ENCODE measurements around the gene DENND1C.

Gene DENND1C

DNA sequence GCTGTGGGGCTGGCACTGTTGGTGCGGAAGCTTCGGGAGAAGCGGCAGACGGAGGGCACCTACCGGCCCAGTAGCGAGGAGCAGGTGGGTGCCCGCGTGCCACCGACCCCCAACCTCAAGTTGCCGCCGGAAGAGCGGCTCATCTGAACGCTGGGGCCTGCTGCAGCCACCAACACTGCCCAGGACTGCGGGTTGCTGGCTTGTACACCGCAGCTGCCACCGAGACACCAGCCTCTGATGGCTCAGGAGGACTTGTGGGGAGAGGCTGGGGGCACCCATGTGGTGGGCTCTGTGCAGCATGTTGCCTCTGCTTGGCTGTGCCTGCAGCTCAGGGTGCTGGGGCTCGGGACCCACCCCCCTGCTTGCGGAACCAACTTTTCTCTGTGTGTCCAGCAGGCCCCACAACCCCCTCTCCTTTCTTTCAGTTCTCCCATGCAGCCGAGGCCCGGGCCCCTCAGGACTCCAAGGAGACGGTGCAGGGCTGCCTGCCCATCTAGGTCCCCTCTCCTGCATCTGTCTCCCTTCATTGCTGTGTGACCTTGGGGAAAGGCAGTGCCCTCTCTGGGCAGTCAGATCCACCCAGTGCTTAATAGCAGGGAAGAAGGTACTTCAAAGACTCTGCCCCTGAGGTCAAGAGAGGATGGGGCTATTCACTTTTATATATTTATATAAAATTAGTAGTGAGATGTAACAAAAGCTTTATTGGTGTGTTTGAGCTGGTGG is 14.9 kb downstream of the DENND1C start:
- H3K4me1 ChIP-seq (ENCODE audit: control extremely low read depth in 1 of 4, control insufficient read depth in 4 of 4, insufficient read depth in 4 of 4, low read length in 3 of 4) = peaks cover 0 to 8% (median 6%) of the 10 kb centered on the region in 4 experiments
- 95% methylated on average over 19 of the region's 21 CpGs for WGBS (ENCODE audit: insufficient coverage)
- CTCF ChIA-PET = no interaction called here
- no peak for DNase-seq
- H3K4me3 ChIP-seq (ENCODE audit: control insufficient read depth in 1 of 7, extremely low read depth in 1 of 7, insufficient read depth in 4 of 7, low read depth in 2 of 7, low read length in 6 of 7) = no peak overlapping the region
- H3K9me3 ChIP-seq (ENCODE audit: control extremely low read depth in 1 of 5, control insufficient read depth in 4 of 5, insufficient read depth in 2 of 5, low read depth in 1 of 5, low read length in 4 of 5) = no peaks in the 10 kb centered on the region
- POLR2A ChIA-PET = no interaction called here
- H3K27me3 ChIP-seq (replicated peaks in 2 of 5; ENCODE audit: control insufficient read depth in 4 of 5, insufficient read depth in 5 of 5, low read length in 4 of 5) = peaks cover 0 to 24% (median 8%) of the 10 kb centered on the region in 5 experiments
- H3K36me3 ChIP-seq (ENCODE audit: control insufficient read depth in 4 of 4, insufficient read depth in 4 of 4, low read length in 3 of 4) = peaks cover 2 to 6% (median 4%) of the 10 kb centered on the region in 4 experiments
- H3K27ac ChIP-seq (ENCODE audit: insufficient read depth in 1 of 2, low read depth in 1 of 2, low read length in 2 of 2, poor library complexity in 1 of 2, severe bottlenecking in 2 of 2) = no peak overlapping the region

DNA sequence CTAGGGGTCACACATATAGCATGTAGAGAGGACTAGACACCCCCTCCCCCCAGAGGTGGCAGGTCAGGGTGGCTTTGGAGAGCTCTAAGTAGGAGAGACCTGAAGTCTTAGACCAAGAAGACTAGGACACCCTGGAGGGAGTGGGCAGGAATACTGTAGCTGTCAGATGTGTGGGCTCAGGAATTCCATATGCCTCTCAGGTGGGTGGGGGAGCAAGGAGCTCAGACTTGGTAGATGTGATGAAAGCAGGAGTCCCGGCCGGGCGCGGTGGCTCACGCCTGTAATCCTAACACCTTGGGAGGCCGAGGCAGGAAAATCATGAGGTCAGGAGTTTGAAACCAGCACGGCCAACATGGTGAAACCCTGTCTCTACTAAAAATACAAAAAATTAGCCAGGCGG is 15.9 kb downstream of the DENND1C start:
- WGBS (ENCODE audit: insufficient coverage) = 91% methylated on average over 7 of the region's 8 CpGs
- Histone ChIP-seq H3K4me3 (ENCODE audit: control insufficient read depth in 1 of 7, extremely low read depth in 1 of 7, insufficient read depth in 4 of 7, low read depth in 2 of 7, low read length in 6 of 7) (no peak overlapping the region), H3K9me3 (ENCODE audit: control extremely low read depth in 1 of 5, control insufficient read depth in 4 of 5, insufficient read depth in 2 of 5, low read depth in 1 of 5, low read length in 4 of 5) (no peaks in the 10 kb centered on the region), H3K36me3 (ENCODE audit: control insufficient read depth in 4 of 4, insufficient read depth in 4 of 4, low read length in 3 of 4) (peaks cover 2 to 3% (median 3%) of the 10 kb centered on the region in 4 experiments), H3K27ac (ENCODE audit: insufficient read depth in 1 of 2, low read depth in 1 of 2, low read length in 2 of 2, poor library complexity in 1 of 2, severe bottlenecking in 2 of 2) (no peak overlapping the region), H3K4me1 (ENCODE audit: control extremely low read depth in 1 of 4, control insufficient read depth in 4 of 4, insufficient read depth in 4 of 4, low read length in 3 of 4) (peaks cover 0 to 10% (median 8%) of the 10 kb centered on the region in 4 experiments), H3K27me3 (replicated peaks in 2 of 5; ENCODE audit: control insufficient read depth in 4 of 5, insufficient read depth in 5 of 5, low read length in 4 of 5) (peaks cover 0 to 24% (median 8%) of the 10 kb centered on the region in 5 experiments)
- ChIA-PET POLR2A (no interaction called here), CTCF (interaction anchor here (0.8 to 1.5 kb wide), 2 partner anchors 16 to 17 kb away, joined by 4 to 5 read pairs; partner anchors contain the start of gene DENND1C)
- no peak for DNase-seq

DNA sequence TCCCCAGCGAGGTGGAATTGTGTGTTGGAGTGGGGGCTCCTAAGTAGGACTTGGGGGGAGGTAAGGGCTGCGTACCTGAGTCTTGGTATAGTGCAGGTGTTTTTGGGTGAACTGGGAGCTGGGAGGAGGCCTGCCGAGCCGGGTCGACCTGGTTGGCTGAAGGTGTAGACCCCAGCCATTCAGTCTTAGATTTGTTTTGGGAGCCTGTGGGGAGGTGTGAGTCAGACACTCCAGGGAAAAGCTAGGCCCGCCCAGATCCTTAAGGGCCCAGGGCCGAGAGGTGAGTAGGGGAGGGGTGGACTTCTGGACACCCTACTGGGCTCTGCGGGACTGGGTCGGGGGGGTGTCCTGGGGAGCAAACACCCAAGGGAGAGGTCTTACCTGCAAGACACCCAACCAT is 16.6 kb downstream of the DENND1C start:
- CTCF ChIA-PET = interaction anchor here (1.5 kb wide), 1 partner anchor 16 kb away, joined by 5 read pairs; the partner anchor contains the start of gene DENND1C
- Histone ChIP-seq H3K4me3 (ENCODE audit: control insufficient read depth in 1 of 7, extremely low read depth in 1 of 7, insufficient read depth in 4 of 7, low read depth in 2 of 7, low read length in 6 of 7) (no peak overlapping the region), H3K27ac (ENCODE audit: insufficient read depth in 1 of 2, low read depth in 1 of 2, low read length in 2 of 2, poor library complexity in 1 of 2, severe bottlenecking in 2 of 2) (no peak overlapping the region), H3K4me1 (ENCODE audit: control extremely low read depth in 1 of 4, control insufficient read depth in 4 of 4, insufficient read depth in 4 of 4, low read length in 3 of 4) (peaks cover 0 to 14% (median 12%) of the 10 kb centered on the region in 4 experiments), H3K9me3 (ENCODE audit: control extremely low read depth in 1 of 5, control insufficient read depth in 4 of 5, insufficient read depth in 2 of 5, low read depth in 1 of 5, low read length in 4 of 5) (no peaks in the 10 kb centered on the region), H3K36me3 (ENCODE audit: control insufficient read depth in 4 of 4, insufficient read depth in 4 of 4, low read length in 3 of 4) (peaks cover under 1 to 3% (median 2%) of the 10 kb centered on the region in 4 experiments), H3K27me3 (replicated peaks in 2 of 5; ENCODE audit: control insufficient read depth in 4 of 5, insufficient read depth in 5 of 5, low read length in 4 of 5) (peaks cover 0 to 24% (median 8%) of the 10 kb centered on the region in 5 experiments)
- 100% methylated on average over 2 of the region's 9 CpGs for WGBS (ENCODE audit: insufficient coverage)
- no peak for DNase-seq
- POLR2A ChIA-PET = no interaction called here

DNA sequence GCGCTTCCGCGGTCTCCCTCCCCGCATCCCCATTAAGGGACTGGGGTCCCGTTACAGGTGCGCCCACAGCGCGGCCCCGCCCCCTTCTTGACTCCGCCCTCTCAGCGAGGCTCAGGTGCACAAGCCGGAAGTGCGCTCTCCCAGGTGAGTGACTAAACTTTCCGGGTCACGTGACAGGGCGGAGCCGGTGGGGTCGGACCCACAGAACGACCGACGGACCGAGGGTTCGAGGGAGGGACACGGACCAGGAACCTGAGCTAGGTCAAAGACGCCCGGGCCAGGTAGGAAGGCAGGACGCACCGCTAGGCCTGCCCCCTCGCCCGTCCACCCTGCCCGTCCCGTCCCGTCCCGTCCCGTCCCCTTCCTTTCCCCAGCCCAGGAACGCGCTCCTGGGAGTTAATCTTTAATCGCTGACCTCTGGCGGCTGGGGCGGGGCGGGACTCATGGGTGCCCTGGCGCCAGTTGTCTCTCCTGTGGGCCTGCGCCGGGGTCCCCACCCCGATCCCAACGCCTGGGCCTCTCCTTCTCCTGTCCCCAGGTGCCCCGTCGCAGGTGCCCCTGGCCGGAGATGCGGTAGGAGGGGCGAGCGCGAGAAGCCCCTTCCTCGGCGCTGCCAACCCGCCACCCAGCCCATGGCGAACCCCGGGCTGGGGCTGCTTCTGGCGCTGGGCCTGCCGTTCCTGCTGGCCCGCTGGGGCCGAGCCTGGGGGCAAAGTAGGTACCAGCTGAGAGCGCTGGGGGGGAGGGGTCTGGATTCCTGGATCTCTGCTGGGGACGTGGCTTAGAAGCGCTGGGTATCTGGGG is 17.3 kb downstream of the DENND1C start, which contains the start of gene CRB3:
CRB3 (plus strand) TSS at position 202 of the 804 bp plus-strand sequence; CDS start at position 633, 431 bp downstream.
- Histone ChIP-seq H3K4me3 (ENCODE audit: control insufficient read depth in 1 of 7, extremely low read depth in 1 of 7, insufficient read depth in 4 of 7, low read depth in 2 of 7, low read length in 6 of 7) (peak within 1 kb of the TSS in 4 of 7 experiments; percentile 10 to 54 (median 34)), H3K27ac (ENCODE audit: insufficient read depth in 1 of 2, low read depth in 1 of 2, low read length in 2 of 2, poor library complexity in 1 of 2, severe bottlenecking in 2 of 2) (no peak within 1 kb of the TSS), H3K27me3 (replicated peaks in 2 of 5; ENCODE audit: control insufficient read depth in 4 of 5, insufficient read depth in 5 of 5, low read length in 4 of 5) (peaks cover 0 to 24% (median 8%) of the 10 kb centered on the region in 5 experiments), H3K36me3 (ENCODE audit: control insufficient read depth in 4 of 4, insufficient read depth in 4 of 4, low read length in 3 of 4) (peaks cover 0 to 3% (median 2%) of the 10 kb centered on the region in 4 experiments), H3K9me3 (ENCODE audit: control extremely low read depth in 1 of 5, control insufficient read depth in 4 of 5, insufficient read depth in 2 of 5, low read depth in 1 of 5, low read length in 4 of 5) (no peaks in the 10 kb centered on the region), H3K4me1 (ENCODE audit: control extremely low read depth in 1 of 4, control insufficient read depth in 4 of 4, insufficient read depth in 4 of 4, low read length in 3 of 4) (peaks cover 0 to 21% (median 19%) of the 10 kb centered on the region in 4 experiments)
- WGBS (ENCODE audit: insufficient coverage) = 8% methylated on average over 53 of the region's 65 CpGs
- DNase-seq = no peak
- CTCF ChIA-PET = interaction anchor here (1.5 to 1.8 kb wide), 2 partner anchors 9 to 17 kb away, joined by 4 to 5 read pairs; partner anchors contain the start of gene DENND1C
- POLR2A ChIA-PET = no interaction called here

DNA sequence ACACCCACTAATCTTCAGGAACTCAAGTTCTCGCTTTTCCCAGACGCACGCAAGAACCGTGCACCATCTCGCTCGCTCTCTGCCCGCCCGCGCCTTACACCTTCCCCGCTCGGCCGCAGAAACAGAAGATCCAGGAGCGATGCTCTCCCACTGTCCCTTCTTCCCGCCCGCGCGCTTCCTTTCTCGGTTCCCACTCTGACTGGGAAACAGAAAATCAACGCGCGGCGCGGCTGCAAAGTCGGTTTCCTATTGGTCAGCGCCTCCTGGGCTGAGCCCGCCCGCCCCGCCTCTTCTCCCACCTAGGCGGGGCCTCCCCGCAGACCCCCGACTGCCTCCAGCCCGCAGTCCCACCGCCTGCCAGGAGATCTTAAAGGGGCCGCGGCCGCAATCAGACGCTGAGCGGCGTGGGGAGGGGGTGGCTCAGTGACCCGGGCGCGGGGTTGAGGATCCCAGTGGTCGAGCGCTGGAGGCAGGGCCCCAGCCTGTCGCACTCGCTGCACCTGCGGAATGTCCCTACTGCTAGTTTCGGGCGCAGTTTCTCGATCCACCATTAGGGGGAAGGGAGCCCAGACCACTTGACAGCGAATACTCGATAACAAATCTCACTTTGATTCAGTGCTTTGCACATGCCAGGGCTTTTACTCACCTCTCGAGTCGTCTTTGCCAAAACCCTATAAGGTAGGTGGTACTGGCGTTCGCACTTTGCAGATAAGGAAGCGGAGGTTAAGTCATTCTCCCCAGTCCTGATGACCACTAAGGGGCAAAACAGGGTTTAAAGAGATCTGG is 21.3 kb downstream of the DENND1C start:
- Histone ChIP-seq H3K36me3 (ENCODE audit: control insufficient read depth in 4 of 4, insufficient read depth in 4 of 4, low read length in 3 of 4) (peaks cover 0 to 5% (median under 1%) of the 10 kb centered on the region in 4 experiments), H3K27me3 (replicated peaks in 2 of 5; ENCODE audit: control insufficient read depth in 4 of 5, insufficient read depth in 5 of 5, low read length in 4 of 5) (peaks cover 0 to 25% (median 8%) of the 10 kb centered on the region in 5 experiments), H3K4me3 (ENCODE audit: control insufficient read depth in 1 of 7, extremely low read depth in 1 of 7, insufficient read depth in 4 of 7, low read depth in 2 of 7, low read length in 6 of 7) (peak overlapping the region; percentile 44 to 85 (median 75)), H3K27ac (ENCODE audit: insufficient read depth in 1 of 2, low read depth in 1 of 2, low read length in 2 of 2, poor library complexity in 1 of 2, severe bottlenecking in 2 of 2) (no peak overlapping the region), H3K4me1 (ENCODE audit: control extremely low read depth in 1 of 4, control insufficient read depth in 4 of 4, insufficient read depth in 4 of 4, low read length in 3 of 4) (peaks cover 0 to 31% (median 25%) of the 10 kb centered on the region in 4 experiments), H3K9me3 (ENCODE audit: control extremely low read depth in 1 of 5, control insufficient read depth in 4 of 5, insufficient read depth in 2 of 5, low read depth in 1 of 5, low read length in 4 of 5) (peaks cover 0 to 5% (median 0%) of the 10 kb centered on the region in 5 experiments)
- POLR2A ChIA-PET = interaction anchor here (0.6 kb wide), 1 partner anchor 649 kb away, joined by 3 read pairs; no protein-coding TSS in a partner anchor
- DNase-seq = peak; percentile 98 to 99 (median 99)
- 0% methylated on average over 55 of the region's 57 CpGs for WGBS (ENCODE audit: insufficient coverage)
- CTCF ChIA-PET = no interaction called here

DNA sequence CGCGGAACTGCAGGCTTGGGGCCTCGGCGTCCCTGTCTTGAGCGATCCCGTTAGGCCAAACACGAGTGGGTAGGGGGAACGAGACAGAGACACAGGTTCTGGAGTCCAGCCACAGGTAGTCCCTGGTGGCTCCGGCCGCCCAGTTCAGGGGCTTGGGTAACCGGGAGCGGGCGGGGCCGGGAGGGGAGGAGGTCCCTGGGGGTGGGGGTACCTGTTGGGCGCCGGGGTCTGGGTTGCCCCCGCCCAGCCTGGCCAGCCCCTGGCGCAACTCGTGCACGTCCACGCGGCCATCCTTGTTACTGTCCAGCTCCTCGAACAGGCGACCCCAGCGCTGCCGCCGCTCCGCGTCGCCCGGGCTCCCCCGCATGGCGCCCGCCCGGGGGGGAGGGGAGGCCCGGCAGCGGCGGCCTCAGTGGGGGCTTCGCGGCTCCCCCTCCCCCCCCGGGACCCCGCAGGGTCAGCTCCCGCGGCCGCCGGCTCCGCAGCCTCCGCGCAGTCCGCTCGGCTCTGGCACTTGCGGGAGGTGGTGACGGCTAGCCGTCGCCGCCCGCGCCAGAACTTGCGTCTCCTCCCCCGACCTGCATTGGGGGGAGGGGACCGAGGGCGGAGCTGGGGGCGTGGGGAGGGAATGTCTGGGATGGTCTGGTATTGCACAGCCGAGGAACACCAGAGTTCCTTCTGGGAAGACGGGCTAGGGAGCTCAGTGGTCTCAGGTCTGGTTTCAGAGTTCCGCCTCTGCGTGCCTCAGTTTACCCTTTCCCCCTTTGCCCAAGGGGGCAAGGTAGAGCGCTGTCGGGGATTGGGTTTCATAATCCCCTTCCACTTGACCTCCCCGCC is 22.1 kb downstream of the DENND1C start, which contains the start of gene SLC25A23:
SLC25A23 (minus strand) TSS at position 531 of the 837 bp plus-strand sequence; CDS start at position 367, 164 bp downstream.
- 4% methylated on average over 44 of the region's 70 CpGs for WGBS (ENCODE audit: insufficient coverage)
- Histone ChIP-seq H3K4me1 (ENCODE audit: control extremely low read depth in 1 of 4, control insufficient read depth in 4 of 4, insufficient read depth in 4 of 4, low read length in 3 of 4) (peaks cover 0 to 31% (median 24%) of the 10 kb centered on the region in 4 experiments), H3K4me3 (ENCODE audit: control insufficient read depth in 1 of 7, extremely low read depth in 1 of 7, insufficient read depth in 4 of 7, low read depth in 2 of 7, low read length in 6 of 7) (peak within 1 kb of the TSS; percentile 44 to 85 (median 75)), H3K27ac (ENCODE audit: insufficient read depth in 1 of 2, low read depth in 1 of 2, low read length in 2 of 2, poor library complexity in 1 of 2, severe bottlenecking in 2 of 2) (no peak within 1 kb of the TSS), H3K27me3 (replicated peaks in 2 of 5; ENCODE audit: control insufficient read depth in 4 of 5, insufficient read depth in 5 of 5, low read length in 4 of 5) (peaks cover 0 to 17% (median 5%) of the 10 kb centered on the region in 5 experiments), H3K9me3 (ENCODE audit: control extremely low read depth in 1 of 5, control insufficient read depth in 4 of 5, insufficient read depth in 2 of 5, low read depth in 1 of 5, low read length in 4 of 5) (peaks cover 0 to 12% (median 4%) of the 10 kb centered on the region in 5 experiments), H3K36me3 (ENCODE audit: control insufficient read depth in 4 of 4, insufficient read depth in 4 of 4, low read length in 3 of 4) (peaks cover 0 to 6% (median 4%) of the 10 kb centered on the region in 4 experiments)
- DNase-seq = peak; percentile 51 to 64 (median 56)
- CTCF ChIA-PET = no interaction called here
- POLR2A ChIA-PET = no interaction called here
